Neural crest cell (in vitro differentiated cells): ENCODE data around the gene DIP2B. TPM values are rescaled to one million over a fixed set of nuclear protein-coding genes. Genes with fewer than 3 reads are reported as not detected.

Experiments used
- DNase-seq: peaks from one replicate; pipeline ENCODE4 v3.0.0; 2021; ENCODE audit warnings: low read depth, mixed read lengths, low spot score
- H3K27ac Mint-ChIP-seq: one replicate; pipeline ENCODE4 v1.8.0; 2021; ENCODE audit warnings: mild to moderate bottlenecking, mixed read lengths; ENCODE audit not compliant: unreplicated experiment
- H3K27me3 Mint-ChIP-seq: 2 replicates; pipeline ENCODE4 v1.8.0; 2021; ENCODE audit warnings: low read depth, mild to moderate bottlenecking, mixed read lengths
- H3K36me3 Mint-ChIP-seq: 2 replicates; pipeline ENCODE4 v1.8.0; 2021; ENCODE audit warnings: low read depth, mild to moderate bottlenecking, mixed read lengths
- H3K4me1 Mint-ChIP-seq: 2 replicates; pipeline ENCODE4 v1.8.0; 2021; ENCODE audit warnings: mixed read lengths
- H3K4me3 Mint-ChIP-seq: one replicate; pipeline ENCODE4 v1.8.0; 2021; ENCODE audit warnings: mild to moderate bottlenecking, mixed read lengths
- H3K9me3 Mint-ChIP-seq: 2 replicates; pipeline ENCODE4 v1.8.0; 2021; ENCODE audit warnings: mixed read lengths
- total RNA-seq: library from RNA; stranded (reverse); gene quantifications from 2 replicates; pipeline ENCODE4 v1.2.1, GENCODE V29; 2021
- TF ChIP-seq, protein P1 (sequence below): fragments of 200-600 bp; sonication (generic); conservative IDR thresholded peaks from 2 replicates; pipeline ENCODE4 v1.5.0; 2021; ENCODE audit warnings: antibody characterized with exemption, mild to moderate bottlenecking

DIP2B gene
- total RNA-seq, 1 donor from 2014 or later: 39.4 TPM

DNA sequence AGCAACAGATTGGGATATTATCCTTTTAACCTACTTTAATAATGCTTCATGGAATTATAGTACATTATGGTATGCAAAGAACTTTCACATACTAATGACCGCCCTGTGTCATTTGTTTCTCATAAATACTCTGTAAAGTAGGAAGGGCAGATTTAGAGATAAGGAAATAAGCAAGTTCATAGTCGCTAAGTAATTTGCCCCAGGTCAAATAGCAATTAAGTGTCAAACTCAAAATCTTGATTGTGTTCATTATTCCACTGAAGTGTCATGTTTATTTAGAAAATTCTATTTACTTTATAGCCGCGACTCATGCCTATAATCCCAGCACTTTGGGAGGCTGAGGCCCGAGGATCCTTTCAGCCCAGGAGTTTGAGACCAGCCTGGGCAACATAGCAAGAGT is 160.4 kb downstream of the DIP2B start:
- no peak overlapping the region for H3K4me3 Mint-ChIP-seq
- no peaks in the 10 kb centered on the region for H3K27me3 Mint-ChIP-seq
- DNase-seq: no peak
- H3K27ac Mint-ChIP-seq: no peak overlapping the region
- H3K4me1 Mint-ChIP-seq: peaks cover 34% of the 10 kb centered on the region
- TF ChIP-seq, protein P1, sequence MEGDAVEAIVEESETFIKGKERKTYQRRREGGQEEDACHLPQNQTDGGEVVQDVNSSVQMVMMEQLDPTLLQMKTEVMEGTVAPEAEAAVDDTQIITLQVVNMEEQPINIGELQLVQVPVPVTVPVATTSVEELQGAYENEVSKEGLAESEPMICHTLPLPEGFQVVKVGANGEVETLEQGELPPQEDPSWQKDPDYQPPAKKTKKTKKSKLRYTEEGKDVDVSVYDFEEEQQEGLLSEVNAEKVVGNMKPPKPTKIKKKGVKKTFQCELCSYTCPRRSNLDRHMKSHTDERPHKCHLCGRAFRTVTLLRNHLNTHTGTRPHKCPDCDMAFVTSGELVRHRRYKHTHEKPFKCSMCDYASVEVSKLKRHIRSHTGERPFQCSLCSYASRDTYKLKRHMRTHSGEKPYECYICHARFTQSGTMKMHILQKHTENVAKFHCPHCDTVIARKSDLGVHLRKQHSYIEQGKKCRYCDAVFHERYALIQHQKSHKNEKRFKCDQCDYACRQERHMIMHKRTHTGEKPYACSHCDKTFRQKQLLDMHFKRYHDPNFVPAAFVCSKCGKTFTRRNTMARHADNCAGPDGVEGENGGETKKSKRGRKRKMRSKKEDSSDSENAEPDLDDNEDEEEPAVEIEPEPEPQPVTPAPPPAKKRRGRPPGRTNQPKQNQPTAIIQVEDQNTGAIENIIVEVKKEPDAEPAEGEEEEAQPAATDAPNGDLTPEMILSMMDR: no peak
- no peaks in the 10 kb centered on the region for H3K9me3 Mint-ChIP-seq
- H3K36me3 Mint-ChIP-seq: peaks cover 2% of the 10 kb centered on the region

GRCh38 chr12:50665609-50666008 is 160.8 kb downstream of the DIP2B start:
- no peak overlapping the region for H3K27ac Mint-ChIP-seq
- H3K36me3 Mint-ChIP-seq: peaks cover 2% of the 10 kb centered on the region
- TF ChIP-seq, protein P1: no peak
- H3K9me3 Mint-ChIP-seq: no peaks in the 10 kb centered on the region
- H3K4me3 Mint-ChIP-seq: no peak overlapping the region
- no peaks in the 10 kb centered on the region for H3K27me3 Mint-ChIP-seq
- no peak for DNase-seq
- peaks cover 30% of the 10 kb centered on the region for H3K4me1 Mint-ChIP-seq

DNA sequence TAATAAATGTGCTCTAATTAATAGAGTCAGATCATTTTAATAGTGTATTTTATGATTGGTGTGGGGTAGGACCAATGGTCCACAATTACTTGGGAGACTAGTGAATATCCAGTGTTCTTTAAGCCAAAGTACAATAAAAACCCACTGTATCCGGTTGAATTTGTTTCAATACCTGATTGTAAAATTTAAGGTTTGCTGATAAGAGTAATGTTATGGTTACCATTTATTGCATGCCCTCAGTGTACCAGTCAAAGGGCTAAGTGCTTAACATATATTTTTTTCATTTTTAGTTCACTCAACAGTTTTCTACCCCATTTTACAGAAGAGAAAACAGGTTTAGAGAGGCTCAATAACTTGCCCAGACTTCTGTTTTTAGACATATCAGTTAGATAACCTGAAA is 161.2 kb downstream of the DIP2B start:
- Mint-ChIP-seq H3K9me3 (no peaks in the 10 kb centered on the region), H3K4me1 (peaks cover 29% of the 10 kb centered on the region), H3K27me3 (no peaks in the 10 kb centered on the region), H3K4me3 (no peak overlapping the region), H3K27ac (no peak overlapping the region), H3K36me3 (peaks cover 2% of the 10 kb centered on the region)
- DNase-seq: no peak
- TF ChIP-seq, protein P1: no peak

GRCh38 chr12:50672158-50672557 is 167.4 kb downstream of the DIP2B start:
- no peaks in the 10 kb centered on the region for H3K27me3 Mint-ChIP-seq
- H3K4me1 Mint-ChIP-seq: no peaks in the 10 kb centered on the region
- no peaks in the 10 kb centered on the region for H3K9me3 Mint-ChIP-seq
- no peak overlapping the region for H3K27ac Mint-ChIP-seq
- DNase-seq: no peak
- H3K4me3 Mint-ChIP-seq: no peak overlapping the region
- TF ChIP-seq, protein P1: no peak
- H3K36me3 Mint-ChIP-seq: peaks cover 11% of the 10 kb centered on the region

- TF ChIP-seq, protein P1: no peak
- Mint-ChIP-seq H3K36me3 (peaks cover 18% of the 10 kb centered on the region), H3K27ac (no peak overlapping the region), H3K4me1 (no peaks in the 10 kb centered on the region), H3K27me3 (no peaks in the 10 kb centered on the region), H3K9me3 (no peaks in the 10 kb centered on the region), H3K4me3 (no peak overlapping the region)
- DNase-seq: no peak
Measured at GRCh38 chr12:50676756-50677155, 172.0 kb downstream of the DIP2B start.

- TF ChIP-seq, protein P1: no peak
- H3K9me3 Mint-ChIP-seq: no peaks in the 10 kb centered on the region
- no peak overlapping the region for H3K4me3 Mint-ChIP-seq
- H3K4me1 Mint-ChIP-seq: no peaks in the 10 kb centered on the region
- peaks cover 22% of the 10 kb centered on the region for H3K36me3 Mint-ChIP-seq
- no peaks in the 10 kb centered on the region for H3K27me3 Mint-ChIP-seq
- DNase-seq: no peak
- H3K27ac Mint-ChIP-seq: no peak overlapping the region
Measured at GRCh38 chr12:50677858-50678257, 173.1 kb downstream of the DIP2B start.
